SW 1271 (cell line): ENCODE results near the gene COL25A1.

Source experiments
- DNase-seq, 2 experiments: peaks; one replicate each; lab custom pipeline; 2025; lab: John Stamatoyannopoulos, UW

The COL25A1 gene

DNA sequence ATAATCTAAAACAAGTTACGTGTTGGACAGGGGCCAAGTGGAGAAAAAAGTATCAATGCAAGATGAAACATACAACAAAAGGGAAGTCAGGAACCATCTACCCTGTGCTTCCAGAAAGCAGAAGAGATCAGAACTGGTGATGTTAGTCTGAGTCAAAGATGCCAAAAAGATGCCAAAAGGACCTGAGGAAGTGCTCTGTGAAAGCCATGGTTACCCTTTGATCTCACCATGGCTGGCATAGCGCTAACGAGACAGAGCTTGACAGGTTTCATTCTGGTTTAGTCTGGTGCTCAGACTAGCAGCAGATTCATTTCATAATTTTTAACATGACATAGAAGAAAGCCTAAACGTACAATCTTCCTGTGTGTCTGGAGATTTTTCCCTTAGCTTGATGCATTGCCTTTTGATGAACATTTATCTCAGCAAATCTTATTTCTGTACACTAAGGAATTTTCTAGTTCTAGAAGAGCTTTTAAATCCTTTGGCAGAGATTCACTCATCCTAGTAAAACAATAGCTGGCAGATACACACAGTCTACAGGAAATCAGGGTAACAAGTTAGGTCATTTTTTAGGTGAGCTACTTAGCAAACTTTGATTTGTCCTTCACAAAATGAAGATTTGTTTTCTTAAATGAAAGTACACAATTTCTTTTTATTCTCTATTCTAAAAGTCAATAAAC, 87.7 kb downstream of the COL25A1 start:
- DNase-seq, result no peak

GRCh38 chr4:109213056-109213455, 89.4 kb downstream of the COL25A1 start:
- no peak for DNase-seq

- no peak for DNase-seq
These were observed 90.8 kb downstream of the COL25A1 start for GRCh38 chr4:109211671-109212070.

DNA sequence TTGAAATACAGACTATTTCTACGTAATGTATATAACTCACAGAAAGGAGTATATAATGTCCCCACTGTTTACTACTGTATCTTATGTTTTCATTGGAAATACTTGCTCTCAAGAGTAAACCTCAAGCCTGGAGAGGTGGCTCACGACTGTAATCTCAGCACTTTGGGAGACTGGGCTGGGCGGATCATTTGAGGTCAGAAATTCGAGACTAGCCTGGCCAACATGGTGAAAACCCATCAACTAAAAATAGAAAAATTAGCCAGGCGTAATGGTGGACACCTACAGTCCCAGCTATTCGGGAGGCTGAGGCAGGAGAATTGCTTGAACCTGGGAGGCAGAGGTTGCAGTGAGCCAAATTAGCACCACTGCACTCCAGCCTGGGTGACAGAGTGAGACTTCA, 92.8 kb downstream of the COL25A1 start:
- no peak for DNase-seq

DNA sequence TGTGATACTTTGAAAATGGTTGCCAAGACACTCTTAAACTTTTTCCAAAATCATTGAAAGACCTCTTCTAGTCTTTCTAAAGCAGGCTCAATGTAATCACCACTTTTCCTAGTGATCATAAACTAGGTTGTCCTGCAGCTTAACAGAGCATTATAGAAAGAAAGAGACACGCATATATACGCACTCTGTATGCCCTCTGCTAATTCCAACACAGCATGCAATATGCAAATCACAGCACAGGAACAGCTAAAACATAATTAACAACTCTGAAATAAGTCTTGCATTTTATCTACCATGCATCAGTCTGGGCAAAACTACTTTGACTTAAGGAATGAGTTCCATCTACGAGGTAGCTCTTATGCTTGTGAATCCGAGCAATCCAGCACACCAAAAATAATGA, 94.6 kb downstream of the COL25A1 start:
- no peak for DNase-seq

DNA sequence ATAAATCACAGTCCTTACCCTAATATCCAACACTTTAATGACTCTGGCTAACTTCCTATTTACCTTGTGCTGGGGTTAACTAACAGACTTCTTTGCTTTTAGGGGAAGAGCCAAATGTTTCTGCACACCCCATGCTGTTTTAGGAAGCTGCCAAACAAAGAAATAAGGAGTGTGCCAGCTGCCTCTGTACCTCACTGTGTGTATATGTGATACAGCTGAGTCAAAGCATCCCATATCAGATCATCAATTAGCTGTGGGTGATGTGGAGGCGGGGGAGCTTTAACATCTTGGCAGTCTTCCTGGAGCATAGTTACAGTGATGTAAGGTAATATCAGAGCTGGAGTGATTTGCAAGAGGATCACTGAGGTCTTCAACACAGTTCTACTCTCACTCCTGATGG, 95.4 kb downstream of the COL25A1 start:
- no peak for DNase-seq

GRCh38 chr4:109206620-109207019, 95.8 kb downstream of the COL25A1 start:
- no peak for DNase-seq

GRCh38 chr4:109205186-109205585, 97.3 kb downstream of the COL25A1 start:
- DNase-seq, result no peak

GRCh38 chr4:109199585-109199984, 102.9 kb downstream of the COL25A1 start:
- DNase-seq, result no peak

- no peak for DNase-seq
These were observed 106.8 kb downstream of the COL25A1 start for GRCh38 chr4:109195646-109196045.

DNA sequence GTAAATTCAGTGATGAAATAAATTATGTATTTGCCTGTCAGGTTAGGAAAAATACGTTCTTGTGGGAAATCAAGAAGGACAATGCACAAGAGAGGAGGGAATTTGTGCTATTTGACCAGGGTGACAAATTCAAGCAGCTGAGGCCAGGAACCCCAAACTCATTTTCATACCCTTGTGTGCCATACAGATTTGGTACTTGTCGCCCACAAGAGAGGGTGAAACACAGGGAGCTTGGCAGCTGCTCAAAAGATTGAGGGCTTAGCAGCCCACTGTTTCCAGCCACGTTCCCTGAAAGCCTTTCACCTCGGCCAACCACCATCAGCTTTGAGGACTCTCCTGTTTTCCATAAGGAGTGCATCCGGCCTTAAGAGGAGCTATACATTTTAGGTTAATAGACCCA, 111.2 kb downstream of the COL25A1 start:
- DNase-seq, result no peak

GRCh38 chr4:109186458-109186945, 116.0 kb downstream of the COL25A1 start:
- DNase-seq, result no peak

DNA sequence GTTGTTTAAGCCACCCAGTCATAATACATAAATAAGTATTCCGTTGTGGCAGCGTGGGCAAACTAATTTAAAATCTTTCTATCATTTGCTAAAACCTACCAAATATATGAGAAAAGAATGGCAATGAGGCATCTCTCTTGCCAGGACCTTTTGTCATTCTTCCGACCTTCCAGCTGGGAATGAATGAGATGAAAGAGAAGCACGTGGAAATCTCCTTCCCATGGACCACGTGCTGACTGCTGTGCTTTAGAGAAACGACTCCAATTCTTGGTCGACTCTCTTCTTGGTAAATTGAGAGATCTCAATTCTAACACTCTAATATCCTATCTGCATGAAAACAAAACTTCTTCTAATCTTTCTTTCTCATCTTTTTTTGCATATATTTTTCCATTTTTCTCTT, 116.5 kb downstream of the COL25A1 start:
- no peak for DNase-seq

DNA sequence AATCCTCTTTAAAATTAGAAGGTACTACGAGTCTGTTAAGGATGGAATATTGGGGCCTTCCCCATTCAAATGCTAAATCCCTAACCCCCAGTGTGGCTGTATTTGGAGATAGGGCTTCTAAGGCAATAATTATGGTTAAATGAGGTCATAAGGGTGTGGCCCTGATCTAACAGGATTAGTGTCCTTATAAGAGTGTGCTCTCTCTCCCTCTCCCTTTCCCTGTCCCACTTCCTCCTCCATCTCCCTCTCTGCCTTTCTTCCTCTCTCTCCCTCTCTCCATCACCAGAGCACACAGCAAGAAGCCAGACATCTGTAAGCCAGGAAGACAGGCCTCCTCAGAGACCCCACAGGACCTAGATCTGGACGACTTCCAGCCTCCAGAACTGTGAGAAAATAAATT, 116.9 kb downstream of the COL25A1 start:
- no peak for DNase-seq

DNA sequence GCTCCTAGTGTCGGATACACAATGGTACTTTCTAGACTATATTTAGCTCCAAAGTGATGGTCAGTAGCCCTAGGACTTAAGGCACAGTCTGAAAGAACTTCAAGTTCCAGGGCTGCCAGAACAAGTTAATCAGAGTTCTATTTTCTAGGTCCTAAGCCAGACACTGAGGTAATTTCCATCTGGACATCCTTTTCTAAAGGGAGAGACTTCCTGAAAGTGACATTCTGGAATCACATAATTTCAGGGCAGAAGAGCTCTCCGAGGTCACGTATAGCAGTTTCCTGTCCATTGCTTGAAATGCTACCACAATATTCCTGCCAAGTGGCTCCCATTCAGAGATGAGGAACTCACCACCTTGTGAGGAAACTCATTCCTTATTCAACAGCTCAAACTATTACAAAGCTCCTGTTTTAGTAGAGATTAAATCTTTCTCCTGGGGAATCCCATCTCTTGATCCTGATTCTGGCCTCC, 117.9 kb downstream of the COL25A1 start:
- no peak for DNase-seq

- DNase-seq, result no peak
These were observed 118.4 kb downstream of the COL25A1 start for GRCh38 chr4:109183931-109184490.

- no peak for DNase-seq
These were observed 119.8 kb downstream of the COL25A1 start for GRCh38 chr4:109182696-109183095.

GRCh38 chr4:109179061-109179460, 123.4 kb downstream of the COL25A1 start:
- no peak for DNase-seq

- no peak for DNase-seq
These were observed 125.2 kb downstream of the COL25A1 start for GRCh38 chr4:109177096-109177810.

- no peak for DNase-seq
These were observed 128.1 kb downstream of the COL25A1 start for GRCh38 chr4:109174224-109174953.

DNA sequence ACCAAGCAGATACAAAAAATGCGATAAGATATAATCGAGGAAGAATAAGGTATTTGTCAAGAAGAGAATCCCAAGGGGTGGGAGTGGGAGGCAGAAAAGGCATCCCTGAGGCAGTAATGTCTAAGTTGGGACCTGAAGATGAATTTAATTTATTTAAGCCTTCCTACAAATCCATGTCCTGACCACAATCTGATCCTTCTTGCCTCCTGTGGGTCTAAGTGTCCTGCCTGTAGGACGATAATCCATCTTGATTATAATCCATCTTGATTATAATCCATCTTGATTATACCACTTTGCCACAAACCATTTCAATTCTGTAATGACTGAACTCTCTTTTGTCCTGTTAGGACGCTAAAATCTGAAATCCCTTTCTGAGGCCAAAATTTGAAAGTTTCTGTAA, 130.2 kb downstream of the COL25A1 start:
- DNase-seq, result no peak

DNA sequence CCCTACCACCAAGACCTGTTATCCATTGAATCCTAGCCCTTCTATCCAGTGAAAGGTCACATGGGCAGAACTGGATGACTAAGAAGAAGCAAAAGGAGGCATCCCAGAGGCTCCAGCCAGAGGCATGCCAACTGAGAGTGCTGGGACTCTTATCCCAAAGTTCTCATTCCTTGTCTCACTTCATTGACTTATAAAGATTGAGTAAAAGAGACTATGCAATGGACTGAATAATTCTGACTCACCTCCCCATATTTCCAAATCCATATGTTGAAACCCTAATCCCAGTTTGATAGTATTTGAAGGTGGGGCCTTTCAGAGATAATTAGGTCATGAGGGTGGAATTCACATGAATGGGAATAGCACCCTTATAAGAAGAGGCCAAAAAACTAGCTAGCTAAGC, 131.4 kb downstream of the COL25A1 start:
- no peak for DNase-seq

DNA sequence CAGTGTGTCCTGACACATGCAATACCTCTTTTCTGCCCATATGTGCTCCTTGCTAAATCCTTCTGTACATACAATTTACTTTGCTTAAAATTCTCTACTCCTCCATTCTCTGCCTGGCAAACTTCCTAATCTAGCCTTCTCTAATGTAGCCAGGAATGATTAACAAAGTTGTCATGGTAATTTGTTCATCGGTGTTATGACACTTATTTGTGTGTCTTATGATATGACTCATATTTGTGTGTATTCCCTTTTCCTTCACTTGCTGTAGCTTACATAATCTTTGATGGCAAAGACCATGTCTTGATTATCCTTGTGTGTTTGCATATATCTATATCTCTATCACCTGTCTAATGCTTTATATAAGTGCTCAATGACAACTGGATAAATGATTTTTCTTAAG, 133.3 kb downstream of the COL25A1 start:
- DNase-seq, result no peak
